Endodermal cell (in vitro differentiated cells): ENCODE results near the gene KCNJ16. TPM values are rescaled to one million over a fixed set of nuclear protein-coding genes. Genes with fewer than 3 reads are reported as not detected.

Experiments used
- DNase-seq: peaks from one replicate; pipeline ENCODE4 v3.0.0-alpha.2; 2017
- H3K27ac ChIP-seq: 2 replicates; pipeline ENCODE4 v1.5.1; 2013; ENCODE audit warnings: mild to moderate bottlenecking, low read depth, low read length, moderate library complexity
- H3K27me3 ChIP-seq: 2 replicates; pipeline ENCODE4 v1.6.1; 2013; ENCODE audit warnings: mild to moderate bottlenecking, low read length, moderate library complexity; ENCODE audit not compliant: insufficient read depth, control insufficient read depth, poor library complexity, severe bottlenecking
- H3K36me3 ChIP-seq: 2 replicates; pipeline ENCODE4 v1.7.0; 2013; ENCODE audit warnings: mild to moderate bottlenecking, low read length, moderate library complexity; ENCODE audit not compliant: control insufficient read depth, insufficient read depth
- H3K4me1 ChIP-seq: one replicate; pipeline ENCODE4 v1.7.0; 2013; ENCODE audit warnings: low read length; ENCODE audit not compliant: control insufficient read depth, insufficient read depth
- H3K4me3 ChIP-seq: 2 replicates; pipeline ENCODE4 v1.5.1; 2013; ENCODE audit warnings: mild to moderate bottlenecking, low read length, moderate library complexity
- H3K9ac ChIP-seq: 2 replicates; pipeline ENCODE4 v1.6.1; 2013; ENCODE audit warnings: mild to moderate bottlenecking, low read length, moderate library complexity; ENCODE audit not compliant: poor library complexity, severe bottlenecking; ENCODE audit errors: extremely low read depth
- H3K9me3 ChIP-seq: 2 replicates; pipeline ENCODE4 v1.6.1; 2013; ENCODE audit warnings: mild to moderate bottlenecking, low read length, moderate library complexity; ENCODE audit not compliant: control insufficient read depth
- H3K27ac Mint-ChIP-seq: 2 replicates; pipeline ENCODE4 v1.8.0; 2020; ENCODE audit warnings: mixed read lengths
- H3K27me3 Mint-ChIP-seq: 2 replicates; pipeline ENCODE4 v1.8.0; 2021; ENCODE audit warnings: mild to moderate bottlenecking, mixed read lengths; ENCODE audit not compliant: insufficient read depth
- H3K36me3 Mint-ChIP-seq: 2 replicates; pipeline ENCODE4 v1.8.0; 2020; ENCODE audit warnings: low read depth, mixed read lengths
- H3K4me1 Mint-ChIP-seq: 2 replicates; pipeline ENCODE4 v1.8.0; 2020; ENCODE audit warnings: mixed read lengths
- H3K4me3 Mint-ChIP-seq: 2 replicates; pipeline ENCODE4 v1.8.0; 2020; ENCODE audit warnings: mild to moderate bottlenecking, moderate library complexity, mixed read lengths
- H3K9me3 Mint-ChIP-seq: 2 replicates; pipeline ENCODE4 v1.8.0; 2020; ENCODE audit warnings: mild to moderate bottlenecking, mixed read lengths
- CTCF ChIP-seq: fragments of 200-600 bp; sonication (generic); conservative IDR thresholded peaks from 2 replicates; pipeline ENCODE4 v1.5.0; 2021; ENCODE audit warnings: antibody characterized with exemption, mild to moderate bottlenecking
- WGBS, 2 experiments: methylation state at CpG; one replicate each; pipeline versions ENCODE4 v1.1.5 to v1.1.7; 2013; ENCODE audit warnings: missing lambda C conversion rate in 2 of 2, mixed read lengths in 1 of 2; ENCODE audit not compliant: insufficient coverage in 1 of 2, insufficient read length in 1 of 2; 5-methylcytosine and 5-hydroxymethylcytosine counted together
- total RNA-seq, 2 donors: library from RNA; stranded (reverse); fragmentation: NEBNext Ultra II Directional in 1 of 2; extraction: Animal tissue kit (Norgen Biotek cat#: 25700) in 1 of 2; gene quantifications; 2 replicates in 1 of 2; 3 replicates in 1 of 2; pipeline ENCODE4 v1.2.1, GENCODE V29; 2021

KCNJ16 gene
- total RNA-seq, 2 donors from 2014 or later = 0.68 to 1.5 TPM

GRCh38 chr17:70184207-70184606 is 109.2 kb downstream of the KCNJ16 start:
- Mint-ChIP-seq H3K27me3 (peaks cover 45% of the 10 kb centered on the region), H3K9me3 (no peaks in the 10 kb centered on the region), H3K4me1 (peaks cover 14% of the 10 kb centered on the region), H3K36me3 (no peaks in the 10 kb centered on the region), H3K27ac (no peak overlapping the region), H3K4me3 (no peak overlapping the region)
- no peak for DNase-seq
- Histone ChIP-seq H3K4me1 (no peaks in the 10 kb centered on the region), H3K36me3 (no peaks in the 10 kb centered on the region), H3K9me3 (no peaks in the 10 kb centered on the region), H3K9ac (no peak overlapping the region), H3K27me3 (peaks cover 10% of the 10 kb centered on the region), H3K4me3 (no peak overlapping the region), H3K27ac (no peak overlapping the region)
- TF ChIP-seq CTCF = no peak

- Mint-ChIP-seq H3K27ac (no peak overlapping the region), H3K4me1 (peaks cover 14% of the 10 kb centered on the region), H3K27me3 (peaks cover 49% of the 10 kb centered on the region), H3K36me3 (no peaks in the 10 kb centered on the region), H3K9me3 (no peaks in the 10 kb centered on the region), H3K4me3 (no peak overlapping the region)
- Histone ChIP-seq H3K27ac (no peak overlapping the region), H3K36me3 (no peaks in the 10 kb centered on the region), H3K4me3 (no peak overlapping the region), H3K4me1 (no peaks in the 10 kb centered on the region), H3K27me3 (peaks cover 10% of the 10 kb centered on the region), H3K9ac (no peak overlapping the region), H3K9me3 (no peaks in the 10 kb centered on the region)
- no peak for DNase-seq
- no peak for TF ChIP-seq CTCF
- 76 to 91% methylated on average over 2 to 4 of the region's 4 CpGs for WGBS, 2 experiments
Measured at GRCh38 chr17:70184770-70185169, 109.7 kb downstream of the KCNJ16 start.

Other genes with a start within 250 kb of the KCNJ16 start
- 1 to 10 TPM in 1 of 2 donors, under 1 TPM in 1; 0.35 to 1.3 TPM for gene KCNJ2, start 94.3 kb downstream of the KCNJ16 start, total RNA-seq